COR-L47 (cell line): ENCODE measurements around the gene ADARB2.
"Not testable (repeated sequence)": the region's sequence is repeated elsewhere in the genome, so short reads cannot be mapped to it uniquely, and the experiment has no call there.

Source experiments
- DNase-seq: peaks from one replicate; lab custom pipeline; 2025; lab: John Stamatoyannopoulos, UW

The ADARB2 gene

GRCh38 chr10:1406967-1407945 is 330.1 kb downstream of the ADARB2 start:
- DNase-seq = no peak

- no peak for DNase-seq
Observed at GRCh38 chr10:1406132-1406966, 331.0 kb downstream of the ADARB2 start.

DNA sequence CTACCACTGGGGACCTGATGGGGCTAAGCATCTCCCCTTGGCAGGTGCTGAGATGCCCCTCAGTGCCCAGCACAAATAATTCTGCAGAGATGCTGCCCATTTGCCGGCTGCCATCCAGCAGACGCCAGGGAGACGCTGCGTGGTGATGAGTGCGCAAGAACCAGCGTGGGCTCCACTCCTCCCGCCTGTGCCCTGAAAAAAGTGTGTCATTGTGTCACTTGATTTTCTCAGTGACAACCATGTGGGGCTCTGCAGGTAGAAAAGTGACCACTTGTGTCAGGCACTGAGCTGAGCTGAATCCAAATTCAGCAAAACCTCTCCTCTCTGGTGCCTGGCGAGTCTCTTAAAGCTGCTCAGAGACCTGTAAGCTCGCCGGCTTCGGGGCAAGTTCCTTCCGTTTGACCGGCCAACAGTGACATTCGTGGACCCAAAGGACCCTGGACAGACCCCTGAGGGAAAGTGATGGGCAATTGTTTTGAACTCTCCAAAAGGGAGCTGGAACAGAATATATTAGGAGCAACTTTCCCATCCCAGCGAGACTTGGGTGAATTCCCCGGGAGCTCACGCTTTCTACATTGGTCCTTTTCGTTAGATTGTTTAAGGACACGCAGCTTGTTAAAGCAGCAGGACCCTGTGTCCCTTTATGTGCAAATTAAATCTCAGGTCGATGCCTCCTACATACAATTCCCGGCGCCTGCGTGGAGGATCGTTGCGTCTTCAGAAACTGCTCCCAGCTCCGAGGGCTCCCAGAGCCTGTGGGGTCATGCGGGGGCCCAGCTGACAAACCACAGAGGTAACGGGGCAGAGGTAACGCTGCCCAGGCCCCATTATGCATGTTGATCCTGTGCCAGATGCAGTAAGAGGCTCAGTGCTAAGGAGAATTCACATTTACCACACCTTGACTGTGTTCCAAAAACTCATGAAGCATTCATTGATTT is 332.7 kb downstream of the ADARB2 start:
- DNase-seq = no peak

DNA sequence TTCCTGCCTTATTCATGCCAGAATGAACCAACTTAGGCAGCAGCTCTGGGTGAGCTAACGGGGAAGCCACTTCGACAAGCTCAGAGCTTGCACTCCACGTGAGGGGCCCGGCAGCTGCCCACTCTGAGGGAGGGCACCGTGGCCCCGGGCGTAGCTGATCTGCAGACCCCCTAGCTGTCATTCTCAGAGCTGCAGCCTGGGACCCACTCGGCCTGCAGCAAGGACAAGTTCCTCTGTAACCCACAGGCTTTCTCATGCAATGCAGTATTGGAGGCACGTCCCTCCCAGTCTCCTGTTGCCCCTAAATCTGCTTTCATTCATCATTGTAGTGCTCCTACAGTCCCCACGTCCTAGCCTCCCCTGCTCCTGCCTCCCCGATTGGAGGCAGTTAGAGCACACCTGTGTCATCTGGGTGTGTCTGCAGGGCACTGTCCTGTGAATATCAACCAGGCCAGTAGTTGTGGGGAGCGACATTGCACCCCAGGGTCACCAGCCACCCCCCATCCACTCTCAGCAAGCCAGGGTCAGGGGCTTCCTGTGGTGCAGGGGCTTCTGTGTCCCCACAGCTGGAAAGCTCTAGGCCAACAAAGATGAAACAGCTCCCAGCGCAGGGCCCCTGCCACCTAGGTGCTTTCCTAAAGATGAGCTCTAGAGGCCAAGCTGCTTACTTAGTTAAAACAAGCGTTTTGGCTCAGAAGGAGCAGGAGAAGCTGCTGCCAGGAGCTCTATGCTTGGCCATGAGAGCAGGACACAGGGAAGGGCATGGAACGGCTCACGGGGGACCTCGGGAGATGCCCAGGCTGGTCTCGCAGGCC is 333.6 kb downstream of the ADARB2 start:
- no peak for DNase-seq

GRCh38 chr10:1402816-1403507 is 334.4 kb downstream of the ADARB2 start:
- DNase-seq = no peak

GRCh38 chr10:1402016-1402770 is 335.1 kb downstream of the ADARB2 start:
- no peak for DNase-seq

DNA sequence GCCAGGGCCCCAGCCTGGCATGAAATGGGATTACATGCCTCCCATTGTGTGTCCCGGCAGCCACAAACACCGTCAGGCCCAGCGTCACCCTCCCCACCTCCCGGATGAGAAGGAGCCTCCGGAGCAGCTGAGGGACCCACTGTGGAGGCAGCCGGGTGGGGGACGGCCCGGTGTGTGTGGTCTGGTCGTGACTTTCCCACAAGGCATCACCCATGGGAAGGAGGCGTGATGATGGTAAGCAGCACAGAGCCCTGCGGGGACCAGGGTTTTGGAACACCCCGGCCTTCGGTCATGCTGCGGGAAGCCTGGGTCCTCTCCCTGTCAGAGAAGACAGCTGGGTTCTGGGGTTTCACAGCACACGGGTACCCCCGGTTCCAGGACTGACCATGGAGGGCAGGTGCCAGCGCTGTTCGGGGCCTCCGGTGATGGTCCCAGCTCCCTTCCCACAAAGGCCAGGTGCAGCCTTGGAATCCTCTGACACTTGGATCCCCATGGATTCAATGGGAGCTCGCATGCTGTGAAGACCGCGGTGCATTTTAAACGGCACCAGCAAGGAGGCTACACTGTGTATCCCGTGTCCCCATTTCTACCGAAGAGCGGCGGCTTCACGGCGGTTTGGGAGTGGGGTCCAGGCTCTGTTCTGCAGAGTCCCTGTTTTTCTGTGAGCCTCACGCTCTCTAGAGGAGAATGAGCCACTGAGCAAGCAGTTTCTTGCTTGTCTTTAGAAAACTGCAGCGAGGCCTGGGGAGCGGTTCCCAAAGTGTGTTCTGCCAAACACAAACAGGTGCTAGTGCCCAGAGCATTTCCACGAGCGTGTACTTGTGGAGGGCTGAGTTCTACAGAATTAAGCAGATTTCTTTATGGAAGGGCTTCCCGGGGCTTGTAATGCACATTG is 336.0 kb downstream of the ADARB2 start:
- DNase-seq = no peak

DNA sequence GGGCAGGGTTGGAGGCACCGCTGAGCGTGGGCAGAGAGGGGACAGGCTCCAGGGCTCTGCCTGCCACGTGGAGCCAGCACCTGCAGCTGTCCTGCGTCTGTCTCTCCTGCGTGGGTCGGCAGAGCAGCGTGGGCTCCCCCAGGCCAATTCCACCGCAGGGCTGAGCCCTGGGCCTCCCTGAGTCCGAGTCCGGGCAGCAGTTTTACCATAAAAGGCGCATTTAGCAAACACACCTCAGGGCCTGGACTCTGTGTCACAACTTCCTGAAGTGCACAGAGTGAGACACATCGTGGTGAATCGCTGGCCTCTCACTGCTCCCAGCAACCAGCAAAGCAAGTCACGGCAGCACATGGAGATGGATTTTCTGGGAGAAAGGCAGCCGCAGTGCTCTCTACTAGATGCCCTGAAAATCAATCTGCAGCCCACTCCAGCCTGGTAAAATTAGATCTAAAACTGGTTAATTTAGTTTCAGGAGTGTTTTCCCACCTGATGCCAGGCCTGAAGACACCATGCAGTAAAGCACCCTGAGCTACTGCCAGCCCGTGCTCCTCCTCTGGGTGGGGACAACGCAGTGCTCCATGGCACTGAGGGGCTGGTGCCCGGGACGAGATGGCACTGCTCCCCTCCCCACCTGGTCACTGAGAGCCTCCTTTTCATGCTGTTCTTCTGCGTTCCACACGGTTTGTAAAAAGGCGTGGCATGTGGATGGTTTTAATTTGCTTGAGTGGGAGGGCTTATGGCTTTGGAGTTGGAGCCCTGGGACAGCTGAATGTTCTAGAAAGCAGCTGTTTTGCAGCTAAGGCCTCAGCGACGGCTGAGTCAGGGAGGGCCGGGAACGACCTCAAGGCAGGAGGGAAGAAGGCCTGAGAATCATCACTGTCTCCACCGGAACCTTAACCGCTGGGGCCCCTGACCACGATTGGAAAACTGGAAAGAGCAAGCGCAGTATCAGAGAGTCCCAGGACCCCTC is 336.9 kb downstream of the ADARB2 start:
- no peak for DNase-seq

- DNase-seq = no peak
Observed at GRCh38 chr10:1399431-1400100, 337.8 kb downstream of the ADARB2 start.

DNA sequence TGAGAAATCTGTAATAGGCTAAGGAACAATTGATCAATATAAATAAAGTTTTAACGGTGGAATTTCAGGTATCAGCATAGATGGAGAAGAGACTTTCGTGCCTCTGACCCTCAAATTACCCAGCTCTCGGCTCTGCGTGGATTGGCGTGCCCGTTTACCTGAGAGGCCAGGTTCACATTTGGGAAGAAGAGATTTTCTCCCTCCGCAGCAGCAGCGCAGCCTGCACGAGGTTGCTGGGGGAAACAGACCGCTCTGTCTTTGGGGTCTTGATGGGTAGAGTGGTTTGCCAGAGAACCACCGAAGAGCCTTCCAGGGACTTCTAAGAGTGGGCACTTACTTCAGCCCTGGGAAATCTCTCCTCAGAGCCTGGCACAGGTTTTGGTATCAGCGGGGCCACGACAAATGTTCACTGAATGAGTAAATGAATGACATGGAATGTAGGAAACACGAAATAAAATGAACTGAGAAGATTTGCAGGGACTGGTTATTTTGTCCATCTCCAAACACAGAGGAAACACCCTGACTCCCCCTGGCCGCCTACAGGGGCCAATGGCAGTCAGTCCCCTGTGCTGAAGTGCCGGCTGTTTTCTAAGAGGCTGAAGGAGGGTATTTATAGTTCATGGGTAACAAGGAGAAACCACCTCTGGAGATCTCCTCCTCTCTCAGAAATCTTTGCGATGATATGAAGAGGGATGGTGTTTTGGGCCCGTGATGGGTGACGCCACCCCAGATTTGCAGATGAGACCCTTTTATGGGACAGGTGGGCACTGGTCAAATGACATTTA is 338.5 kb downstream of the ADARB2 start:
- DNase-seq = no peak

DNA sequence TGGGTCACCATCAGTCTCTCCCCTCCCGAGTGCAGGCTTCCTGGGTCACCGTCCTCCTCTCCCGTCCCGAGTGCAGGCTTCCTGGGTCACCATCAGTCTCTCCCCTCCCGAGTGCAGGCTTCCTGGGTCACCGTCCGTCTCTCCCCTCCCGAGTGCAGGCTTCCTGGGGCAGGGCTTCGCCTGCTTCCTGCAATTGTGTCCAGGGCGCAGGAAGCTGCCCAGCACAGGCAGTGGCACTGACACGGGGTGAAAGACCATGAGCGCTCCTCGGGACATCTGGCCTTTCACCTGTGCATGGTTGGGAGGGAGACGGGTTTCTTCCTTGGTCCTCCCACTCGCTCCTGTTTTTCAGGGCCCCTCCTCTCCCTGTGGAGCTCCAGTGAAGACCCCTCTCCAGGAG is 339.2 kb downstream of the ADARB2 start:
- DNase-seq = not testable (repeated sequence)

GRCh38 chr10:1396297-1396635 is 341.1 kb downstream of the ADARB2 start:
- DNase-seq = no peak

GRCh38 chr10:1395481-1396296 is 341.6 kb downstream of the ADARB2 start:
- no peak for DNase-seq

DNA sequence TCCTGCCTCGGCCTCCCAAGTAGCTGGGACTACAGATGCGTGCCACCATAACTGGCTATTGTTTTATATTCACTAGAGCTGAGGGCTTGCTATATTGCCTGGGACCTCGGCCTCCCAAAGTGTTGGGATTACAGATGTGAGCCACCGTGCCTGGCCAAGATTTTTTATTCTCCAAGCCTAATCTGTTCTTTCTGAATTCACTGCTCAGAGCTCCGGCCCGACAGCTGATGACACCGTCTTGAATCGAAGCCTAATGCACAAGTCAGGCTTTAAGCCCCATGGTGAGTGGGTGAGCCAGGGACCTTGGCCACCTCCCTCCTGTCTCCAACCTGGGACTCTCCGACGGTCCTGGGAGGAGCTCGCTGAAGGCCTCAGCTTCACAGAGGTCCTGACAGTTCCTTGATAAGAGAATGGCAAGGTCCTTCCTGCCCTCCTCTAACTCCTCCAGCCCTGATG is 342.3 kb downstream of the ADARB2 start:
- DNase-seq = no peak
